GM18870 (cell line): ENCODE data around the gene PZP.
"Not testable (repeated sequence)": the region's sequence is repeated elsewhere in the genome, so short reads cannot be mapped to it uniquely, and the experiment has no call there.

Source experiments
- ATAC-seq: cut with Tn5 transposase; IDR thresholded peaks from one replicate; pipeline ENCODE4 v1.9.1; 2021; ENCODE audit warnings: moderate library complexity; ENCODE audit not compliant: unreplicated experiment

Gene PZP

GRCh38 chr12:9198012-9198411 lies 10.2 kb downstream of the PZP start:
- no peak for ATAC-seq

- no peak for ATAC-seq
Observed at GRCh38 chr12:9184276-9184675, 23.9 kb downstream of the PZP start.

DNA sequence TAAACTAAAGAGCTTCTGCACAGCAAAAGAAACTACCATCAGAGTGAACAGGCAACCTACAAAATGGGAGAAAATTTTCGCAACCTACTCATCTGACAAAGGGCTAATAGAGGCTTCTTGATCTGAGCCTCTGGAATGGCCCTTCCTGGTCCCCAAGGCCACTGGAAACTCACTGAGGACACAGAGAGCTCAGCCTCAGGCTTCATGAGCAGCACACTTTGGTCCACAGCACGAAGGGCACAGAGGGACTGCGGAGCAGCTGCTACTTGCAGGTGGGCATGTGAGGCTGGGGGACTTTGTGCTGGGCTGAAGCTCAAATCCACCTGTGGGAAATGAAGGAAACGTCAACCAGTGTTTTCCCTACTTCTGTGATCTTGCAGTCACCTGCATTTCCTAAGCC lies 27.4 kb downstream of the PZP start:
- ATAC-seq: no peak

DNA sequence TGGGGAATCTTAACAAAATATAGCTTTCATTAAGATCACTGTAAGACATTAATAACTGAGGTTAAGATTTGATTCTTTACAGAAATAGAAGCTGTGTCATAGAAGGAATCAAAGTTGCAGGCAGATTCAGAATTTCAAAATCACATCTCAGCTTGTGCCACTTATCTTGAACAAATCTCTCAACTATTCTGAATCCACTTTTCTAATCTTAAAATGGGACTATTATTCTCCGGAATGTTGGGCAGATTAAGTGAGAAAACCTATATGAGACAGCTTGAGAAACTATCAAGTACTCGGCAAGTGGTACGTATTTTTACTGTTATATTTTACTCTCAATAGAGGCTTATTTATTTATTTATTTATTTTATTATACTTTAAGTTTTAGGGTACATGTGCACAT lies 28.4 kb downstream of the PZP start:
- ATAC-seq: no peak

DNA sequence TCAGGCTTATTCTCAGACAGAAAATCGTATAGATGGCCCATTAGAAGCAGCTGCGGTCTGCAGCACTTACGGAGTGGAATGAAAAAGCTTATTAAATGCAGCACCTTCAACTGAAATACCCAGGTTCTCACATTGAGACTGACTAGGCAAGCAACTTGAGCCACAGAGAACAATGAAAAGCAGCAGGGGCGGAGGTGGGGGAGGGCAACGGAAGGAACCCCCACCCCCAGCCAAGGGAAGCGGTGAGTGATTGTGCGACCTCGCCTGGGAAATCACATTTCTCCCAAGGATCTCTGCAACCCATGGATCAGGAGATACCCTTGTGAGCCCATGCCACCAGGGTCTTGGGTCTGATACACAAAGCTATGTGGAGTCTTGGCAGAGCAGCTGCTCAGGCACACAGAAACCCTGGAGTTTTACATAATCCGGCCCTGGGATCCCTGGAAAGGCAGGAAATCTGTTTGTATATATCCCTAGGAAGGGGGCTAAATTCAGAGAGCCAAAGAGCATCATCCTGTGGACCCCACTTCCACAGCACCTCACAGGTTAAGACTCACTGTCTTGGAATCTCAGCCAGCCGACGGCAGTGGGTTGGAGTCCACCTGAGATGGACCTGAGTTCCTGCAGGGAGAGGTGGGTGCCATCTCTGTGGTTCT lies 38.1 kb downstream of the PZP start:
- ATAC-seq: no peak

DNA sequence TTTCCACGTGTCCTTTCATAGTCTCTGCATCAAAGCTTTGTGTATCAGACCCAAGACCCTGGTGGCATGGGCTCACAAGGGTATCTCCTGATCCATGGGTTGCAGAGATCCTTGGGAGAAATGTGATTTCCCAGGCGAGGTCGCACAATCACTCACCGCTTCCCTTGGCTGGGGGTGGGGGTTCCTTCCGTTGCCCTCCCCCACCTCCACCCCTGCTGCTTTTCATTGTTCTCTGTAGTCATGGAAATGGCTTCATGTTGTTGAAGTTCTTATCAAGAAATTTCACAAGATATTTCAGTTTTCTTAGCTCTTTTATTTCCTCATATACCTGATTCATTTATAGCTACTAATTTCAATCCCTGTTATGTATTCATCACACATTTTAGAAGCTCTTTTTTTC lies 40.9 kb downstream of the PZP start:
- not testable (repeated sequence) for ATAC-seq

- no peak for ATAC-seq
Observed at GRCh38 chr12:9163392-9163791, 44.8 kb downstream of the PZP start.

DNA sequence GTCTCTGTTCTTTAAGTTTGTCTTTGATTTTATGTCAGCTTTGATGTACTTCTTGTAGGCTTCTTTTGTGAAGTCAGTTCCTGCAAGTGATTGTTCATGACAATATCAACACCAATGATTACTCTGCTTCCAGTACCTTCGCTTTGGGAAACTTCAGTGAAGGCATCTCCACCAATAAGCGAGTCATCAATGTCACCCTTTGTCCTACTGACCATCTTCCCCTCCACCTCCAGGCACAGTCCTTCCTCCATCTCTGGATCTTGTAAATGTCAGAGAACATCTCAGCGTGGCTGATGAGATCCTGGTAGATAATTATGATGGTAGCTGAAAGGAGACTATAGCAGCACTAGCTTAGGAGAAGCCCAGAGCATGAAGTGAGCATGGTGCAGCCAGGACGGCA lies 52.1 kb downstream of the PZP start:
- no peak for ATAC-seq

DNA sequence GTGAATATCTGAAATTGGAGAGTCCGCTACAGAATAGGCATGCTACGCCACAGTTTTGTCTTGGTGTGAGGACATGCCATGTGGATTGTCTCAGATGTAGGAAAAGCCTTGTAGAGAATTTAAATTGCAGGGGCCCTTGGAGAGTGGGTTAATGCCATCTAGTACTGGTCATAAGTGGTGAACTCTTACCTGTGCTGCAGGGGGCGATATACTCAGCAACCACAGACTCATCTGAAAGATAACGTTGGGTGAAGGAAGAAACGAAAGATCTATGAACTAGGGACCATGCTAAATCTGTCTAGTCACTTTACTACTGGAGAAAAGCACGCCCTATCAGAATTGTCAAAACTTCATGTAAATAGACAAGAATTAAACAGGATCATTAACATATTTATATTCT lies 58.8 kb downstream of the PZP start:
- no peak for ATAC-seq

DNA sequence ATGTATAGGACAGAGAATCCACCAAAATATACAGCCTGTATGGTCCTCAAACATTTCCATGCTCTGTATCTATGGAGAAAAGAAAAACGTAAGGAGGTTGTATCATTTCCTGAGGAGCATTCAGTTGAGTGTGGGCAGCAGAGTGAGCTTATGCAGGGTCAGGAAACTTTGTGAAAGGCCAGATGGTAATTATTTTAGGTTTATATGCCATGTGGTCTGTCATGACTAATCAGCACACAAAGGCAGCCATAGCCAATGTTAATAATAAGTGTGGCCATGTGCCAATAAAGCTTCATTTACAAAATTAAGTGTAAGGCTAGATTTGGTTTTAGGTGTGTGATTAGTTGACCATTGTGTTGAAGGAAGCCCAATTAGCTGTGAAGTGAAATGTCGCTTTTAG lies 59.3 kb downstream of the PZP start:
- no peak for ATAC-seq

DNA sequence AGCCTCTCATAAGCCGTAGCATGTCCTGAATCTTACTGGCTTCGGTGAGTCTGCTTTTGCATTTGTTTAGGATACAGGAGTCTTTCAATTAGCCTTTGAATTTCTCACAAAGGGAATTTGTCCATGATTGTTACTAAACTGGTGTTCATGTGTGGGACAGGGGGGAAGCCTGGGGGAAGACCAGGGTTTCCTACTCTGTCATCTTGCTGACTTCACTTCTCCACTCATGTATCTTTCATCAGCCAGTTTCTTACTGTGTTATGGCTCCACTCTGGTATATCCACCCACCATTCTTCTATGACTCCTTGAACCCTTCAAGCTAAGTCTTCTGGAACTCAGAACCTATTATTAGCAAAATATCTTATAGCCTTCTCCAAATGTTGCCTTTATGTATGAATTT lies 60.7 kb downstream of the PZP start:
- no peak for ATAC-seq

DNA sequence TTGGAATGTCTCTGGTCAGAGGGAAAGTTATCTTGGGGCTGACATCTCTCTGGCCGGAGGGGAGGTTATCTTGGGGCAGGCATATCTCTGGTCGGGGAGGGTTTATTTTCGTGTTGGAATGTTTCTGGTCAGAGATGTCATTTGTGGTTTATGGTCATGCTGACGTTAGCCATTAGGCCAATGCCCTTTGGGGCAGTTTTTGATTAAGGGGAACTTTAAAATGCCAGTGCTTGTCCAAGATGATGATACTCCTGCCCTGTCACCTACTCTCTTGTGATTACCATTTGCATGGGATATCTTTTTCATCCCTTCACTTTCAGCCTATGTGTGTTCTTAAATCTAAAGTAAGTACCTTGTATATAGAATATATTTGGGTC lies 63.5 kb downstream of the PZP start:
- ATAC-seq: no peak

- ATAC-seq: no peak
Observed at GRCh38 chr12:9143929-9144729, 64.1 kb downstream of the PZP start.

- no peak for ATAC-seq
Observed at GRCh38 chr12:9143137-9143536, 65.1 kb downstream of the PZP start.

DNA sequence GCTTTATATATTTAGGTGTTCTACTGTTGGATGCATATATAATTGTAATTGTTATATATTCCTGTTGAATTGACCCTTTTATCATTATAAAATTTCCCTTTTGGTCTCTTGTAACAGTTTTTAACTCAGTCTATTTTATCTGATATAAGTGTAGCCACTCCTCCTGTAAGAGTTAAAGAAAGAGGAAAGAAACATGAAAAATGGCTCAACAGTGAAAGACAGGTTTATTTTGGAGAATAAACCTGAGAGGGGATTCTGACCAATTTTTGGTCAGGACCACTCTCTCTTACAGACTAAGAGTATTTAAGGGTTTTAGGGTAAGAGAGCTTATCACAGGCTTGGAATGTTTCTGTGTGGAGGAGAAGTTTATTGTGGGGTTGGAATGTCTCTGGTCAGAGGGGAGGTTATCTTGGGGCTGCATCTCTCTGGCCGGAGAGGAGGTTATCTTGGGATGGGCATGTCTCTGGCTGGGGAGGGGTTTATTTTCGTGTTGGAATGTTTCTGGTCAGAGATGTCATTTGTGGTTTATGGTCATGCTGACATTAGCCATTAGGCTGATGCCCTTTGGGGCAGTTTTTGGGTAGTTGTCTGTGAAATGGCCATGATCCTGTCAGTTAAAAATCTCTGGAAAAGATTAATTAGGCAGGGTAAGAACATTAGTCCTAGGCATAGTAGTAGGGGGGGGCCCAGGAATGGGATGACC lies 68.5 kb downstream of the PZP start:
- not testable (repeated sequence) for ATAC-seq

GRCh38 chr12:9135903-9136310 lies 72.3 kb downstream of the PZP start:
- ATAC-seq: no peak

GRCh38 chr12:9134981-9135628 lies 73.1 kb downstream of the PZP start:
- ATAC-seq: no peak

GRCh38 chr12:9133216-9133916 lies 74.8 kb downstream of the PZP start:
- no peak for ATAC-seq

DNA sequence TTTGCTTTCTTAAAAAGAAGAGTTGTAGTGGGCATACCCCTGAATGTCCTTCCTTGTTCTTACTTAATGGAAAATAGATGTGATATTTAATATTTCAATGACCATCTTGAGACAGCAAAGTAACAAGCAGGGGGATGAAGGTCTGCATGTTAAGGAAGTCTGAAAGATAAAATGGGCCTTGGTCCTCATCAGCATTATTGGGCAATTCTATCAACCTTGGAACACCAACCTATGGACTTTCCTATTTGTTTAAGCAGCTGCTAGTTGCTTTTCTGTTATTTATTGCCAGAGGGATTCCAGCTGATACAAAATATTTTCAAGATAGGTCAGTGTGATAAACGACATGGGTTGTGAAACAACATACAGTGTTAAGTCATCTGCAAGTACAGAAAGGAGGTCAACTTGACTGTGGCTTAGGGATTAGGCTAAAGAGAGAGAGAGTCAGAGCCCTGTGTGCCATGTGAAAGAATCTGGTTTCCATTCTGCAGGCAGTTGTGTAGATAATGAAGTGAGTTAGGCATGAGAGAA lies 76.1 kb downstream of the PZP start:
- no peak for ATAC-seq

DNA sequence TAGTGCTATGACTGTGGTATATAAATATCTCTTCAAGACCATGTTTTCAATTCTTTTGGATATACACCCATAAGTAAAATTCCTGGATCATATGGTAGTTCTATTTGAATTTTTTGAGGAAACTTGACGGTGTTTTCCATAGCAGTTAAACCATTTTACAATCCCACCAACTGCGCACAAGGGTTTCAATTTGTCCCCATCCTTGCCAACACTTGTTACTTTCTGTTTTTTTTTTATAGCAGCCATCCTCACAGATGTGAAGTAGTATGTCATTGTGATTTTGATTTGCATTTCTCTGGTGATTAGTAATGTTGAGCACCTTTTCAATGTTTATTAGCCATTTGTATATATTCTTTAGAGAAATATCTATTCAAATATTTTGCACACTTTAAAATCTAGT lies 78.0 kb downstream of the PZP start:
- no peak for ATAC-seq
